AG04450 (cell line): Measurements from ENCODE around the gene SPAG8. TPM values are rescaled to one million over a fixed set of nuclear protein-coding genes. Genes with fewer than 3 reads are reported as not detected.

Source experiments
- CTCF ChIA-PET: fragments of 300-600, 350-600 bp; formaldehyde crosslinking; extraction: SDS; loops from one replicate; lab custom pipeline; 2022; ENCODE audit warnings: antibody characterized with exemption, inconsistent platforms; lab: Charles Lee
- POLR2A ChIA-PET: fragments of 350-600 bp; formaldehyde crosslinking; extraction: SDS; loops from one replicate; lab custom pipeline; 2021; ENCODE audit warnings: antibody characterized with exemption, inconsistent platforms; lab: Yijun Ruan, JAX
- DNase-seq: peaks from one replicate; pipeline ENCODE4 v3.0.0-alpha.2; 2011; ENCODE audit warnings: low read depth, low spot score
- H3K27ac ChIP-seq: one replicate; pipeline ENCODE4 v1.5.1; 2012; ENCODE audit warnings: low read depth, low read length, control low read depth
- H3K27me3 ChIP-seq: one replicate; pipeline ENCODE4 v1.6.0; 2012; ENCODE audit warnings: low read length; ENCODE audit not compliant: control insufficient read depth, insufficient read depth
- H3K4me3 ChIP-seq: 2 replicates; pipeline ENCODE4 v1.5.1; 2011; ENCODE audit warnings: mild to moderate bottlenecking, low read depth, low read length, control low read depth
- H3K9me3 ChIP-seq: 2 replicates; pipeline ENCODE4 v1.5.1; 2012; ENCODE audit warnings: low read length; ENCODE audit not compliant: control insufficient read depth, insufficient read depth
- CTCF ChIP-seq: IDR thresholded peaks from 2 replicates; pipeline ENCODE4 v1.5.1; 2011; ENCODE audit warnings: low read depth, low read length, control low read depth, inconsistent platforms
- polyA plus RNA-seq: library from polyadenylated mRNA; depleted of rRNA; stranded (reverse); fragments of >200 nt; gene quantifications from 2 replicates; pipeline ENCODE4 v1.2.3, GENCODE V29; 2011

SPAG8 gene
- polyA plus RNA-seq, 1 experiment, result 0.58 TPM

- TF ChIP-seq CTCF, result no peak
- Histone ChIP-seq H3K27me3 (no peaks in the 10 kb centered on the region), H3K4me3 (peak overlapping the region; percentile 65), H3K9me3 (no peaks in the 10 kb centered on the region; the same call in 1 of the 2 replicates), H3K27ac (no peak overlapping the region)
- ChIA-PET POLR2A (interaction anchor here (0.6 kb wide), 1 partner anchor 252 kb away, joined by 5 read pairs; no protein-coding TSS in a partner anchor), CTCF (interaction anchor here (0.6 to 2.2 kb wide), 5 partner anchors 26 to 154 kb away, joined by 3 to 9 read pairs (median 5); no protein-coding TSS in a partner anchor)
- no peak for DNase-seq
Measured at GRCh38 chr9:35792024-35792813, 19.8 kb downstream of the SPAG8 start.

- ChIA-PET POLR2A (interaction anchor here (0.6 kb wide), 1 partner anchor 253 kb away, joined by 5 read pairs; no protein-coding TSS in a partner anchor), CTCF (interaction anchor here (0.6 to 2.2 kb wide), 4 partner anchors 26 to 154 kb away, joined by 5 to 9 read pairs (median 6); no protein-coding TSS in a partner anchor)
- Histone ChIP-seq H3K9me3 (no peaks in the 10 kb centered on the region; the same call in 1 of the 2 replicates), H3K4me3 (peak within 1 kb of the TSS; percentile 65), H3K27ac (peak within 1 kb of the TSS; percentile 31), H3K27me3 (no peaks in the 10 kb centered on the region)
- no peak for TF ChIP-seq CTCF
- DNase-seq, result no peak
Measured at GRCh38 chr9:35791297-35791921, 20.7 kb downstream of the SPAG8 start, which contains the start of gene NPR2. Gene NPR2 (plus strand): TSS chr9:35791591. CDS start chr9:35792409, 818 bp downstream.

- TF ChIP-seq CTCF, result peak; percentile 91
- H3K27ac ChIP-seq, result peak overlapping the region; percentile 31
- ChIA-PET POLR2A (interaction anchor here (0.6 to 1.4 kb wide), 6 partner anchors 21 to 155 kb away, joined by 3 to 4 read pairs (median 3); partner anchors contain the start of genes CREB3, HINT2, SPAG8 and TLN1), CTCF (interaction anchor here (0.5 to 4.2 kb wide), 61 partner anchors 8 to 381 kb away, joined by 3 to 108 read pairs (median 4); partner anchors contain the start of genes CREB3, HINT2, HRCT1 and SPAG8)
- peak; percentile 65 for DNase-seq
- H3K4me3 ChIP-seq, result no peak overlapping the region
- no peaks in the 10 kb centered on the region; the same call in 1 of the 2 replicates for H3K9me3 ChIP-seq
- H3K27me3 ChIP-seq, result peaks cover 3% of the 10 kb centered on the region
Measured at GRCh38 chr9:35790385-35791296, 21.4 kb downstream of the SPAG8 start.

- ChIA-PET CTCF (interaction anchor here (0.6 to 4.2 kb wide), 46 partner anchors 9 to 382 kb away, joined by 3 to 108 read pairs (median 5); partner anchors contain the start of genes CREB3, HINT2, HRCT1 and SPAG8), POLR2A (interaction anchor here (0.6 to 1.4 kb wide), 6 partner anchors 22 to 156 kb away, joined by 3 to 4 read pairs (median 3); partner anchors contain the start of genes CREB3, HINT2, SPAG8 and TLN1)
- H3K27ac ChIP-seq, result no peak overlapping the region
- H3K27me3 ChIP-seq, result peaks cover 4% of the 10 kb centered on the region
- no peak overlapping the region for H3K4me3 ChIP-seq
- no peak for TF ChIP-seq CTCF
- no peak for DNase-seq
- H3K9me3 ChIP-seq, result no peaks in the 10 kb centered on the region; the same call in 1 of the 2 replicates
Measured at GRCh38 chr9:35790025-35790384, 22.1 kb downstream of the SPAG8 start.
